B cell (primary cell): ENCODE data around the gene TIMM17A.

ENCODE experiments used
- EZH2 ChIP-seq: IDR thresholded peaks from 2 replicates; pipeline ENCODE4 v1.6.1; 2012; ENCODE audit warnings: borderline replicate concordance, low read depth, mild to moderate bottlenecking, moderate library complexity, low read length; ENCODE audit not compliant: insufficient read depth, poor library complexity, severe bottlenecking
- TF ChIP-seq, protein P1 (sequence below): fragments of 200-600 bp; IDR thresholded peaks from one replicate; pipeline ENCODE4 v1.8.0; 2022; ENCODE audit warnings: antibody characterized with exemption, mild to moderate bottlenecking

- TF ChIP-seq, protein P1, sequence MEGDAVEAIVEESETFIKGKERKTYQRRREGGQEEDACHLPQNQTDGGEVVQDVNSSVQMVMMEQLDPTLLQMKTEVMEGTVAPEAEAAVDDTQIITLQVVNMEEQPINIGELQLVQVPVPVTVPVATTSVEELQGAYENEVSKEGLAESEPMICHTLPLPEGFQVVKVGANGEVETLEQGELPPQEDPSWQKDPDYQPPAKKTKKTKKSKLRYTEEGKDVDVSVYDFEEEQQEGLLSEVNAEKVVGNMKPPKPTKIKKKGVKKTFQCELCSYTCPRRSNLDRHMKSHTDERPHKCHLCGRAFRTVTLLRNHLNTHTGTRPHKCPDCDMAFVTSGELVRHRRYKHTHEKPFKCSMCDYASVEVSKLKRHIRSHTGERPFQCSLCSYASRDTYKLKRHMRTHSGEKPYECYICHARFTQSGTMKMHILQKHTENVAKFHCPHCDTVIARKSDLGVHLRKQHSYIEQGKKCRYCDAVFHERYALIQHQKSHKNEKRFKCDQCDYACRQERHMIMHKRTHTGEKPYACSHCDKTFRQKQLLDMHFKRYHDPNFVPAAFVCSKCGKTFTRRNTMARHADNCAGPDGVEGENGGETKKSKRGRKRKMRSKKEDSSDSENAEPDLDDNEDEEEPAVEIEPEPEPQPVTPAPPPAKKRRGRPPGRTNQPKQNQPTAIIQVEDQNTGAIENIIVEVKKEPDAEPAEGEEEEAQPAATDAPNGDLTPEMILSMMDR = no peak
- no peak for TF ChIP-seq EZH2
These were observed 61.8 kb downstream of the TIMM17A start for GRCh38 chr1:202016811-202017748.
